ENCODE measurements around the gene HIPK2. TPM values are rescaled to one million over a fixed set of nuclear protein-coding genes. Genes with fewer than 3 reads are reported as not detected.
A peak's percentile ranks its signal among the peaks of the same experiment; 100 is the strongest.

The HIPK2 gene
- total and polyA plus RNA-seq, 2 of the 4 experiments (the other 2 are of a cell fraction), result 22.0 to 27.1 TPM

DNA sequence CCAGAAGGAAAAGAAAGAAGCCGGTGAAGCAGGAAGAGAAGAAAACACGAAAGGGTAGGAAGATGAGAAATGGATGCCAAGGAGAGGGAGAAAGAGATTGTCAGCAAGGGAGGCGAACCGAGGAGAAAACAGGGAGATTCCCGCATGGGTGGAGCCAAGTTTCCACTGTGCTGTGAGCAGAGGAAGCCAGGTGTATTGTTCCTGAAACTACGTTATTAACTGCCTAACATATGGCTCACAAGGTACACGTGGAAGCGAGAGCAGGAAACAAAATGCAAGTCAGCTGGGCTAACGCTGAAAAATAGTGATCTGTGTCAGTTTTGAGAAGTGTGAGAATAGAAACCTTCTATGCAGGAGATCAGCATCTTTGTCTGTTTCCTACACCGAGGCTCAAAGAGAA lies 20.4 kb upstream of the HIPK2 start:
- Histone ChIP-seq H2BK5ac (ENCODE audit: low read depth, low read length, poor library complexity, severe bottlenecking) (peak overlapping the region; percentile 39), H3K27ac (ENCODE audit: insufficient read depth, low read length) (peak overlapping the region; percentile 78; the same call in 1 of the 2 replicates), H4K5ac (ENCODE audit: low read depth, low read length) (peak overlapping the region; percentile 89), H3K4me2 (ENCODE audit: low read depth, low read length) (peak overlapping the region; percentile 6; the same call in 1 of the 2 replicates), H3K9me3 (ENCODE audit: control insufficient read depth, insufficient read depth, low read length) (peaks cover 2% of the 10 kb centered on the region; the same call in 1 of the 2 replicates), H3K18ac (ENCODE audit: low read depth, low read length) (peak overlapping the region; percentile 95), H2BK120ac (ENCODE audit: low read depth, low read length) (peak overlapping the region; percentile 29), H3K79me1 (ENCODE audit: low read depth in 1 of 2, low read length in 2 of 2) (0 out of 4 replicates have a peak, but pooled peaks cover 0 to 7% of the 10 kb centered on the region in 2 experiments), H3K56ac (ENCODE audit: extremely low read depth, insufficient read depth, low read length) (no peak overlapping the region), H4K20me1 (ENCODE audit: insufficient read depth, low read length) (no peaks in the 10 kb centered on the region), H2BK20ac (ENCODE audit: low read depth, low read length) (no peak overlapping the region), H3K9me1 (ENCODE audit: insufficient read depth, low read length) (no peaks in the 10 kb centered on the region), H2AFZ (replicated peaks; ENCODE audit: low read length, poor library complexity) (no peak overlapping the region), H3K36me3 (ENCODE audit: control insufficient read depth, insufficient read depth, low read length) (peaks cover 7% of the 10 kb centered on the region), H3K4ac (ENCODE audit: low read depth, low read length) (peak overlapping the region; percentile 37), H3K14ac (replicated peaks; ENCODE audit: low read depth, low read length) (no peak overlapping the region), H2AK9ac (replicated peaks; ENCODE audit: low read depth, low read length, poor library complexity) (peak overlapping the region; percentile 20), H2BK15ac (ENCODE audit: low read depth, low read length) (no peak overlapping the region), H3K27me3 (ENCODE audit: control insufficient read depth, insufficient read depth, low read length) (no peaks in the 10 kb centered on the region), H4K8ac (ENCODE audit: low read depth in 2 of 2, low read length in 2 of 2) (peak overlapping the region in 1 of 2 experiments; percentile 70; a peak in 2 of 4 replicates), H2AK5ac (ENCODE audit: low read depth, low read length) (peak overlapping the region; percentile 68), H3K9ac (ENCODE audit: low read depth, low read length) (peak overlapping the region; percentile 44; the same call in 1 of the 2 replicates), H3K23ac (ENCODE audit: low read depth, low read length) (peak overlapping the region; percentile 35; the same call in 1 of the 2 replicates), H3K4me1 (ENCODE audit: control insufficient read depth, insufficient read depth, low read length) (peaks cover 8% of the 10 kb centered on the region), H3K4me3 (ENCODE audit: insufficient read depth, low read depth, low read length) (no peak overlapping the region), H4K91ac (ENCODE audit: insufficient read depth, low read depth, low read length) (0 out of 2 replicates have a peak overlapping the region, but pooled peaks have one; percentile 34)
- POLR2A ChIA-PET (ENCODE audit: unreplicated experiment), result no interaction called here
- WGBS, 2 experiments (ENCODE audit: extremely low coverage in 2 of 2, insufficient read length in 1 of 2), result 71% methylated on average over 6 of the region's 10 CpGs; no CpG with 5 or more reads in 1 of the 2 experiments
- in situ Hi-C loops (cut with MboI; ENCODE audit: low sequenced_read_pairs), result no loop called here
- DNase-seq, result no peak
- ATAC-seq (ENCODE audit: low read depth), result no peak
- dilution Hi-C loops (cut with HindIII; ENCODE audit: low sequenced_read_pairs, unreplicated experiment), result no loop called here
- intact Hi-C loops (cut with micrococcal nuclease), result no loop called here
- TF ChIP-seq MXI1 (IDR thresholded peaks at IDR 0.05; ENCODE audit: borderline replicate concordance, low read depth, low read length) (no peak), RFX5 (IDR thresholded peaks at IDR 0.05; ENCODE audit: low read depth, low read length) (no peak), BHLHE40 (IDR thresholded peaks at IDR 0.05; ENCODE audit: low read depth, low read length) (no peak), MAZ (IDR thresholded peaks at IDR 0.05; ENCODE audit: borderline replicate concordance, low read depth, low read length) (no peak), SMC3 (IDR thresholded peaks at IDR 0.05; ENCODE audit: low read depth, low read length) (no peak), CHD1 (IDR thresholded peaks at IDR 0.05; ENCODE audit: low read depth, low read length) (no peak), RAD21 (IDR thresholded peaks at IDR 0.05; ENCODE audit: low read length) (no peak), NFE2L2 (IDR thresholded peaks at IDR 0.05; ENCODE audit: low read depth, low read length) (no peak), MAFK (IDR thresholded peaks at IDR 0.05; ENCODE audit: low read depth, low read length) (no peak), FOS (IDR thresholded peaks at IDR 0.05; ENCODE audit: low read depth, low read length) (no peak), POLR2A (IDR thresholded peaks at IDR 0.05; ENCODE audit: low read depth, low read length) (no peak)
- TF ChIP-seq, protein P1, sequence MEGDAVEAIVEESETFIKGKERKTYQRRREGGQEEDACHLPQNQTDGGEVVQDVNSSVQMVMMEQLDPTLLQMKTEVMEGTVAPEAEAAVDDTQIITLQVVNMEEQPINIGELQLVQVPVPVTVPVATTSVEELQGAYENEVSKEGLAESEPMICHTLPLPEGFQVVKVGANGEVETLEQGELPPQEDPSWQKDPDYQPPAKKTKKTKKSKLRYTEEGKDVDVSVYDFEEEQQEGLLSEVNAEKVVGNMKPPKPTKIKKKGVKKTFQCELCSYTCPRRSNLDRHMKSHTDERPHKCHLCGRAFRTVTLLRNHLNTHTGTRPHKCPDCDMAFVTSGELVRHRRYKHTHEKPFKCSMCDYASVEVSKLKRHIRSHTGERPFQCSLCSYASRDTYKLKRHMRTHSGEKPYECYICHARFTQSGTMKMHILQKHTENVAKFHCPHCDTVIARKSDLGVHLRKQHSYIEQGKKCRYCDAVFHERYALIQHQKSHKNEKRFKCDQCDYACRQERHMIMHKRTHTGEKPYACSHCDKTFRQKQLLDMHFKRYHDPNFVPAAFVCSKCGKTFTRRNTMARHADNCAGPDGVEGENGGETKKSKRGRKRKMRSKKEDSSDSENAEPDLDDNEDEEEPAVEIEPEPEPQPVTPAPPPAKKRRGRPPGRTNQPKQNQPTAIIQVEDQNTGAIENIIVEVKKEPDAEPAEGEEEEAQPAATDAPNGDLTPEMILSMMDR (conservative IDR thresholded peaks at IDR 0.05; ENCODE audit: low read depth, low read length), result no peak
- TF ChIP-seq, protein P2, sequence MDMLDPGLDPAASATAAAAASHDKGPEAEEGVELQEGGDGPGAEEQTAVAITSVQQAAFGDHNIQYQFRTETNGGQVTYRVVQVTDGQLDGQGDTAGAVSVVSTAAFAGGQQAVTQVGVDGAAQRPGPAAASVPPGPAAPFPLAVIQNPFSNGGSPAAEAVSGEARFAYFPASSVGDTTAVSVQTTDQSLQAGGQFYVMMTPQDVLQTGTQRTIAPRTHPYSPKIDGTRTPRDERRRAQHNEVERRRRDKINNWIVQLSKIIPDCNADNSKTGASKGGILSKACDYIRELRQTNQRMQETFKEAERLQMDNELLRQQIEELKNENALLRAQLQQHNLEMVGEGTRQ (IDR thresholded peaks at IDR 0.05; ENCODE audit: low read depth, low read length), result no peak
- TF ChIP-seq, protein P3, sequence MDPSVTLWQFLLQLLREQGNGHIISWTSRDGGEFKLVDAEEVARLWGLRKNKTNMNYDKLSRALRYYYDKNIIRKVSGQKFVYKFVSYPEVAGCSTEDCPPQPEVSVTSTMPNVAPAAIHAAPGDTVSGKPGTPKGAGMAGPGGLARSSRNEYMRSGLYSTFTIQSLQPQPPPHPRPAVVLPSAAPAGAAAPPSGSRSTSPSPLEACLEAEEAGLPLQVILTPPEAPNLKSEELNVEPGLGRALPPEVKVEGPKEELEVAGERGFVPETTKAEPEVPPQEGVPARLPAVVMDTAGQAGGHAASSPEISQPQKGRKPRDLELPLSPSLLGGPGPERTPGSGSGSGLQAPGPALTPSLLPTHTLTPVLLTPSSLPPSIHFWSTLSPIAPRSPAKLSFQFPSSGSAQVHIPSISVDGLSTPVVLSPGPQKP (IDR thresholded peaks at IDR 0.05; ENCODE audit: borderline replicate concordance, low read depth, low read length), result no peak
- no TSS peak for BruUV-seq (replicated peaks)
- CTCF ChIA-PET, result interaction anchor here (0.7 kb wide), 1 partner anchor 11 kb away, joined by 3 read pairs; no protein-coding TSS in a partner anchor

Data from IMR-90 (cell line).